Keratinocyte (primary cell): ENCODE data around the gene KRTAP9-6. TPM values are rescaled to one million over a fixed set of nuclear protein-coding genes. Genes with fewer than 3 reads are reported as not detected.

Source experiments
- DNase-seq: peaks from one replicate; pipeline ENCODE4 v3.0.0-alpha.2; 2011; ENCODE audit warnings: low read depth, missing footprints, low spot score
- FAIRE-seq: peaks from 2 replicates; lab custom pipeline; 2011; peaks lifted over from hg19 to GRCh38; lab: Jason Lieb, UNC
- H2AFZ ChIP-seq: 2 replicates; pipeline ENCODE4 v1.6.0; 2012; ENCODE audit warnings: low read length, control low read depth, inconsistent platforms; ENCODE audit not compliant: control insufficient read depth
- H3K27ac ChIP-seq: 2 replicates; pipeline ENCODE4 v1.5.1; 2011; ENCODE audit warnings: low read length; ENCODE audit not compliant: control insufficient read depth, insufficient read depth
- H3K27me3 ChIP-seq: 3 replicates; pipeline ENCODE4 v1.6.0; 2011; ENCODE audit warnings: low read length; ENCODE audit not compliant: control insufficient read depth, insufficient read depth; ENCODE audit errors: extremely low read depth
- H3K36me3 ChIP-seq, 2 experiments: 2 replicates in 1 of 2; 3 replicates in 1 of 2; pipeline ENCODE4 v1.5.1; 2011; ENCODE audit warnings: low read length in 2 of 2, mild to moderate bottlenecking in 1 of 2; ENCODE audit not compliant: control insufficient read depth in 2 of 2, insufficient read depth in 2 of 2; ENCODE audit errors: extremely low read depth in 1 of 2
- H3K4me1 ChIP-seq: 3 replicates; pipeline ENCODE4 v1.5.1; 2011; ENCODE audit warnings: low read length; ENCODE audit not compliant: control insufficient read depth, insufficient read depth; ENCODE audit errors: extremely low read depth
- H3K4me2 ChIP-seq: 3 replicates; pipeline ENCODE4 v1.6.0; 2011; ENCODE audit warnings: low read depth, low read length; ENCODE audit not compliant: control insufficient read depth, insufficient read depth; ENCODE audit errors: extremely low read depth
- H3K4me3 ChIP-seq, 3 experiments: fragments of 200-600 bp in 1 of 3; sonication (generic) in 1 of 3; 2 replicates in 2 of 3; 3 replicates in 1 of 3; pipeline ENCODE4 v1.5.1; 2011 to 2016; ENCODE audit warnings: low read length in 3 of 3, mild to moderate bottlenecking in 3 of 3, control low read depth in 2 of 3, inconsistent platforms in 1 of 3, low read depth in 1 of 3, mixed read lengths in 1 of 3, mixed run types in 1 of 3, moderate library complexity in 1 of 3; ENCODE audit not compliant: control insufficient read depth in 2 of 3, insufficient read depth in 2 of 3; ENCODE audit errors: extremely low read depth in 1 of 3
- H3K79me2 ChIP-seq: 2 replicates; pipeline ENCODE4 v1.6.0; 2012; ENCODE audit warnings: low read length; ENCODE audit not compliant: control insufficient read depth, insufficient read depth
- H3K9ac ChIP-seq: 3 replicates; pipeline ENCODE4 v1.6.0; 2011; ENCODE audit warnings: low read length; ENCODE audit not compliant: control insufficient read depth, insufficient read depth; ENCODE audit errors: extremely low read depth
- H3K9me1 ChIP-seq: 3 replicates; pipeline ENCODE4 v1.6.0; 2011; ENCODE audit warnings: low read length; ENCODE audit not compliant: control insufficient read depth, insufficient read depth; ENCODE audit errors: extremely low read depth
- H3K9me3 ChIP-seq: 2 replicates; pipeline ENCODE4 v1.5.1; 2012; ENCODE audit warnings: low read depth, low read length; ENCODE audit not compliant: control insufficient read depth
- H4K20me1 ChIP-seq: 3 replicates; pipeline ENCODE4 v1.6.0; 2011; ENCODE audit warnings: low read length; ENCODE audit not compliant: control insufficient read depth, insufficient read depth; ENCODE audit errors: extremely low read depth
- CTCF ChIP-seq, 3 experiments: IDR thresholded peaks in 1 of 3; conservative IDR thresholded peaks in 1 of 3; optimal IDR thresholded peaks in 1 of 3; 2 replicates in 2 of 3; 3 replicates in 1 of 3; pipeline versions ENCODE3 to v1.5.1; 2011; ENCODE audit warnings: low read length in 3 of 3, mild to moderate bottlenecking in 3 of 3, moderate library complexity in 2 of 3, control low read depth in 1 of 3, inconsistent platforms in 1 of 3; ENCODE audit not compliant: insufficient read depth in 2 of 3; ENCODE audit errors: extremely low read depth in 1 of 3
- EZH2 ChIP-seq: IDR thresholded peaks from one replicate; pipeline ENCODE4 v1.6.1; 2012; ENCODE audit warnings: inconsistent platforms, mild to moderate bottlenecking, low read length, moderate library complexity
- dilution Hi-C: fragments of 300-500 bp; cut with MboI; formaldehyde crosslinking; loops from one replicate; pipeline ENCODE4 v1.7.0; 2020; ENCODE audit warnings: low sequenced_read_pairs; ENCODE audit not compliant: extremely low pct_ligation_motif_present
- polyA plus RNA-seq, 5 experiments: library from polyadenylated mRNA; depleted of rRNA in 3 of 5; stranded (reverse) in 3 of 5; stranded (forward) in 1 of 5; unstranded in 1 of 5; fragments of >200 nt; gene quantifications; 1 replicate in 1 of 5; 2 replicates in 3 of 5; 3 replicates in 1 of 5; pipeline versions ENCODE4 v1.2.1 to v1.2.3, GENCODE V29; 2011 to 2012; ENCODE audit warnings: missing spikeins in 2 of 5, low read depth in 1 of 5, low replicate concordance in 1 of 5
- small RNA-seq, 3 experiments: library from RNA; depleted of rRNA; stranded (forward); fragments of <200 nt; gene quantifications; one replicate each; pipeline ENCODE3, GENCODE V24; 2012; ENCODE audit warnings: low read depth in 3 of 3, low replicate concordance in 1 of 3; ENCODE audit not compliant: insufficient read length in 3 of 3

The KRTAP9-6 gene
- polyA plus RNA-seq, 1 donor (not counting 4 experiments of a cell fraction or from before 2014, with no cell fraction given): not detected

GRCh38 chr17:41315204-41315794, 50.1 kb downstream of the KRTAP9-6 start, which contains the start of gene KRTAP17-1:
TSS of gene KRTAP17-1 (minus strand) at chr17:41315710. CDS start at chr17:41315650, 60 bp downstream.
- Histone ChIP-seq H3K27ac (no peak within 1 kb of the TSS), H3K4me3 (no peak within 1 kb of the TSS), H3K9me3 (no peaks in the 10 kb centered on the region), H4K20me1 (no peaks in the 10 kb centered on the region), H3K9ac (no peak within 1 kb of the TSS), H3K4me2 (no peak within 1 kb of the TSS), H3K4me1 (no peaks in the 10 kb centered on the region), H3K9me1 (no peaks in the 10 kb centered on the region), H3K36me3 (no peaks in the 10 kb centered on the region), H3K27me3 (no peaks in the 10 kb centered on the region), H2AFZ (no peak within 1 kb of the TSS), H3K79me2 (no peaks in the 10 kb centered on the region)
- TF ChIP-seq CTCF (optimal IDR thresholded peaks at IDR 0.05 in 1 of 3, IDR thresholded peaks at IDR 0.05 in 1 of 3, conservative IDR thresholded peaks at IDR 0.05 in 1 of 3; ENCODE audit: extremely low read depth in 1 of 3, insufficient read depth in 2 of 3, low read length in 3 of 3): no peak
- TF ChIP-seq EZH2: no peak
- DNase-seq: no peak
- dilution Hi-C loops: no loop called here
- no peak for FAIRE-seq

Small RNA genes within 50 kb of the gene (small RNA-seq; reads per million reads assigned to genes)
- 0 to 0.33 (median 0) reads per million in 3 experiments for gene KRTAP9-10P

Other genes with a start within 250 kb of the KRTAP9-6 start
- gene KRTAP1-5, start 238.2 kb upstream of the KRTAP9-6 start, polyA plus RNA-seq: 0.05 to 0.23 TPM (median 0.08 TPM) in 3 replicates
- not detected in 3 replicates for gene KRTAP1-4, start 235.2 kb upstream of the KRTAP9-6 start, polyA plus RNA-seq
- gene KRTAP1-3, start 230.5 kb upstream of the KRTAP9-6 start, polyA plus RNA-seq: not detected in 3 replicates
- 0.07 to 0.13 TPM in 2 of 3 replicates, not detected in the other for gene KRTAP1-1, start 223.9 kb upstream of the KRTAP9-6 start, polyA plus RNA-seq
- not detected in 3 replicates for gene KRTAP2-1, start 218.1 kb upstream of the KRTAP9-6 start, polyA plus RNA-seq
- not detected in 3 replicates for gene KRTAP2-2, start 210.1 kb upstream of the KRTAP9-6 start, polyA plus RNA-seq
- 8.4 to 21.3 TPM (median 9.0 TPM) in 3 replicates for gene KRTAP2-3, start 205.3 kb upstream of the KRTAP9-6 start, polyA plus RNA-seq
- 0.12 TPM in 1 of 3 replicates, not detected in the others for gene KRTAP2-4, start 199.5 kb upstream of the KRTAP9-6 start, polyA plus RNA-seq
- gene KRTAP4-7, start 181.2 kb upstream of the KRTAP9-6 start, polyA plus RNA-seq: not detected in 3 replicates
- not detected in 3 replicates for gene KRTAP4-8, start 167.2 kb upstream of the KRTAP9-6 start, polyA plus RNA-seq
- not detected in 3 replicates for gene KRTAP4-16, start 163.2 kb upstream of the KRTAP9-6 start, polyA plus RNA-seq
- not detected in 3 replicates for gene KRTAP4-9, start 160.0 kb upstream of the KRTAP9-6 start, polyA plus RNA-seq
- gene KRTAP4-11, start 147.0 kb upstream of the KRTAP9-6 start, polyA plus RNA-seq: not detected in 3 replicates
- gene KRTAP4-12, start 141.2 kb upstream of the KRTAP9-6 start, polyA plus RNA-seq: not detected in 3 replicates
- not detected in 3 replicates for gene KRTAP4-6, start 124.8 kb upstream of the KRTAP9-6 start, polyA plus RNA-seq
- gene KRTAP4-5, start 115.6 kb upstream of the KRTAP9-6 start, polyA plus RNA-seq: not detected in 3 replicates
- gene KRTAP4-4, start 104.6 kb upstream of the KRTAP9-6 start, polyA plus RNA-seq: not detected in 3 replicates
- not detected in 3 replicates for gene KRTAP4-3, start 97.2 kb upstream of the KRTAP9-6 start, polyA plus RNA-seq
- not detected in 3 replicates for gene KRTAP4-2, start 87.2 kb upstream of the KRTAP9-6 start, polyA plus RNA-seq
- not detected in 3 replicates for gene KRTAP4-1, start 80.5 kb upstream of the KRTAP9-6 start, polyA plus RNA-seq
- gene KRTAP9-1, start 75.5 kb upstream of the KRTAP9-6 start, polyA plus RNA-seq: not detected in 3 replicates
- not detected in 3 replicates for gene KRTAP9-2, start 38.7 kb upstream of the KRTAP9-6 start, polyA plus RNA-seq
- gene KRTAP9-3, start 32.9 kb upstream of the KRTAP9-6 start, polyA plus RNA-seq: not detected in 3 replicates
- not detected in 3 replicates for gene KRTAP9-8, start 27.4 kb upstream of the KRTAP9-6 start, polyA plus RNA-seq
- not detected in 3 replicates for gene KRTAP9-4, start 15.7 kb upstream of the KRTAP9-6 start, polyA plus RNA-seq
- not detected in 3 replicates for gene KRTAP9-9, start 10.0 kb upstream of the KRTAP9-6 start, polyA plus RNA-seq
- not detected in 3 replicates for gene KRTAP9-7, start 10.3 kb downstream of the KRTAP9-6 start, polyA plus RNA-seq
- gene KRTAP29-1, start 37.5 kb downstream of the KRTAP9-6 start, polyA plus RNA-seq: not detected in 3 replicates
- gene KRTAP16-1, start 43.9 kb downstream of the KRTAP9-6 start, polyA plus RNA-seq: not detected in 3 replicates
- not detected in 3 replicates for gene KRTAP17-1, start 50.3 kb downstream of the KRTAP9-6 start, polyA plus RNA-seq
- gene KRT33A, start 85.5 kb downstream of the KRTAP9-6 start, polyA plus RNA-seq: 0.14 TPM in 1 of 3 replicates, not detected in the others
- gene KRT33B, start 104.4 kb downstream of the KRTAP9-6 start, polyA plus RNA-seq: 0.18 to 0.33 TPM (median 0.21 TPM) in 3 replicates
- gene KRT34, start 116.9 kb downstream of the KRTAP9-6 start, polyA plus RNA-seq: 4.4 to 4.8 TPM (median 4.6 TPM) in 3 replicates
- gene KRT31, start 132.2 kb downstream of the KRTAP9-6 start, polyA plus RNA-seq: 20.5 to 45.2 TPM (median 24.9 TPM) in 3 replicates
- gene KRT37, start 159.2 kb downstream of the KRTAP9-6 start, polyA plus RNA-seq: 0.03 to 0.08 TPM (median 0.04 TPM) in 3 replicates
- gene KRT38, start 175.6 kb downstream of the KRTAP9-6 start, polyA plus RNA-seq: not detected in 3 replicates
- gene KRT32, start 202.0 kb downstream of the KRTAP9-6 start, polyA plus RNA-seq: 0.03 TPM in 1 of 3 replicates, not detected in the others
- gene KRT35, start 215.8 kb downstream of the KRTAP9-6 start, polyA plus RNA-seq: not detected in 3 replicates
- not detected in 3 replicates for gene KRT36, start 224.5 kb downstream of the KRTAP9-6 start, polyA plus RNA-seq
- gene KRT13, start 240.2 kb downstream of the KRTAP9-6 start, polyA plus RNA-seq: 15.2 to 46.6 TPM (median 24.0 TPM) in 3 replicates